GM12873 (cell line): ENCODE measurements around the gene FOXP4.

ENCODE experiments used
- CTCF ChIP-seq: IDR thresholded peaks from 2 replicates; pipeline ENCODE4 v1.5.1; 2012; ENCODE audit warnings: low read depth, mild to moderate bottlenecking, moderate library complexity, low read length, control low read depth; ENCODE audit not compliant: insufficient read depth; ENCODE audit errors: missing control alignments

FOXP4 gene

GRCh38 chr6:41607736-41608135, 61.6 kb downstream of the FOXP4 start:
- TF ChIP-seq CTCF, result no peak

- no peak for TF ChIP-seq CTCF
Observed at GRCh38 chr6:41608443-41609151, 62.4 kb downstream of the FOXP4 start.

GRCh38 chr6:41614715-41615114, 68.5 kb downstream of the FOXP4 start:
- TF ChIP-seq CTCF, result no peak

- TF ChIP-seq CTCF, result no peak
Observed at GRCh38 chr6:41615311-41615710, 69.1 kb downstream of the FOXP4 start.

- no peak for TF ChIP-seq CTCF
Observed at GRCh38 chr6:41618598-41618997, 72.4 kb downstream of the FOXP4 start.

- TF ChIP-seq CTCF, result no peak
Observed at GRCh38 chr6:41621367-41621766, 75.2 kb downstream of the FOXP4 start.

GRCh38 chr6:41621802-41622201, 75.6 kb downstream of the FOXP4 start:
- TF ChIP-seq CTCF, result no peak
